ENCODE measurements around the gene ACP7.
"Not testable (repeated sequence)": the region's sequence is repeated elsewhere in the genome, so short reads cannot be mapped to it uniquely, and the experiment has no call there.

ACP7 gene

GRCh38 chr19:39085392-39085791 lies 1.2 kb downstream of the ACP7 start:
- no peak for TF ChIP-seq CTCF (conservative IDR thresholded peaks at IDR 0.05; ENCODE audit: low read length)
- DNase-seq (ENCODE audit: low read depth): no peak
- H3K4me3 ChIP-seq (ENCODE audit: low read length): no peak overlapping the region

- no peak overlapping the region for H3K4me3 ChIP-seq (ENCODE audit: low read length)
- DNase-seq (ENCODE audit: low read depth): no peak
- TF ChIP-seq CTCF (conservative IDR thresholded peaks at IDR 0.05; ENCODE audit: low read length): no peak
These were observed 2.2 kb downstream of the ACP7 start for GRCh38 chr19:39086386-39086785.

- TF ChIP-seq CTCF (conservative IDR thresholded peaks at IDR 0.05; ENCODE audit: low read length): no peak
- H3K4me3 ChIP-seq (ENCODE audit: low read length): no peak overlapping the region
- DNase-seq (ENCODE audit: low read depth): no peak
These were observed 3.9 kb downstream of the ACP7 start for GRCh38 chr19:39087907-39088686.

- DNase-seq (ENCODE audit: low read depth); H3K4me3 ChIP-seq (ENCODE audit: low read length): not testable (repeated sequence)
These were observed 5.8 kb downstream of the ACP7 start for GRCh38 chr19:39090016-39090415.

GRCh38 chr19:39090881-39091280 lies 6.7 kb downstream of the ACP7 start:
- no peak for TF ChIP-seq CTCF (conservative IDR thresholded peaks at IDR 0.05; ENCODE audit: low read length)
- no peak for DNase-seq (ENCODE audit: low read depth)
- no peak overlapping the region for H3K4me3 ChIP-seq (ENCODE audit: low read length)

GRCh38 chr19:39095799-39096540 lies 11.8 kb downstream of the ACP7 start:
- H3K4me3 ChIP-seq (ENCODE audit: low read length); DNase-seq (ENCODE audit: low read depth): not testable (repeated sequence)

- TF ChIP-seq CTCF (conservative IDR thresholded peaks at IDR 0.05; ENCODE audit: low read length): no peak
- no peak for DNase-seq (ENCODE audit: low read depth)
These were observed 13.1 kb downstream of the ACP7 start for GRCh38 chr19:39097299-39097698.

GRCh38 chr19:39097721-39098120 lies 13.6 kb downstream of the ACP7 start:
- no peak overlapping the region for H3K4me3 ChIP-seq (ENCODE audit: low read length)
- DNase-seq (ENCODE audit: low read depth): no peak
- no peak for TF ChIP-seq CTCF (conservative IDR thresholded peaks at IDR 0.05; ENCODE audit: low read length)

More at GRCh38 chr19:39097299-39097698, 13.1 kb downstream of the ACP7 start:
- no peak overlapping the region for H3K4me3 ChIP-seq (ENCODE audit: low read length)
